GM18951 (cell line): ENCODE data around the gene KCNC1.

Experiments
- POLR2A ChIP-seq: IDR thresholded peaks from 4 replicates; pipeline ENCODE4 v1.6.1; 2011; ENCODE audit warnings: mild to moderate bottlenecking; ENCODE audit not compliant: insufficient read length, insufficient read depth; ENCODE audit errors: extremely low read depth
- in situ Hi-C: fragments of 300-500 bp; cut with MboI; formaldehyde crosslinking; loops from one replicate; pipeline ENCODE4 v1.12.0; 2022; ENCODE audit warnings: low sequenced_read_pairs, mixed read lengths, inconsistent platforms; ENCODE audit not compliant: unreplicated experiment

KCNC1 gene

DNA sequence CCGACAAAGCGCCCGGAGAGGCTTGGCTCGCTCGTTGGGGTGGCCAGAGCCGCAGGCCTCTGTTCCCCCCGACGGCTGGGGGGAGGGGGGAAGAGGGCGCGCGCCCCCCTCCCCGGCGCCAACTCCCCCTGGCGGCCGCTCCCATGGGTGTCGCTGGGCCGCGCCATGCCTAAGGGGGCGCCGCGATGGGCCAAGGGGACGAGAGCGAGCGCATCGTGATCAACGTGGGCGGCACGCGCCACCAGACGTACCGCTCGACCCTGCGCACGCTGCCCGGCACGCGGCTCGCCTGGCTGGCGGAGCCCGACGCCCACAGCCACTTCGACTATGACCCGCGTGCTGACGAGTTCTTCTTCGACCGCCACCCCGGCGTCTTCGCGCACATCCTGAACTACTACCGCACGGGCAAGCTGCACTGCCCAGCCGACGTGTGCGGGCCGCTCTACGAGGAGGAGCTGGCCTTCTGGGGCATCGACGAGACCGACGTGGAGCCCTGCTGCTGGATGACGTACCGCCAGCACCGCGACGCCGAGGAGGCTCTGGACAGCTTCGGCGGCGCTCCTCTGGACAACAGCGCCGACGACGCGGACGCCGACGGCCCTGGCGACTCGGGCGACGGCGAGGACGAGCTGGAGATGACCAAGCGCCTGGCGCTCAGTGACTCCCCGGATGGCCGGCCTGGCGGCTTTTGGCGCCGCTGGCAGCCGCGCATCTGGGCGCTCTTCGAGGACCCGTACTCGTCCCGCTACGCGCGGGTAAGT is 1.4 kb downstream of the KCNC1 start:
- no peak for TF ChIP-seq POLR2A
- in situ Hi-C loops = no loop called here

- in situ Hi-C loops = no loop called here
- TF ChIP-seq POLR2A = no peak
Measured at GRCh38 chr11:17736579-17736893, 2.0 kb downstream of the KCNC1 start.

DNA sequence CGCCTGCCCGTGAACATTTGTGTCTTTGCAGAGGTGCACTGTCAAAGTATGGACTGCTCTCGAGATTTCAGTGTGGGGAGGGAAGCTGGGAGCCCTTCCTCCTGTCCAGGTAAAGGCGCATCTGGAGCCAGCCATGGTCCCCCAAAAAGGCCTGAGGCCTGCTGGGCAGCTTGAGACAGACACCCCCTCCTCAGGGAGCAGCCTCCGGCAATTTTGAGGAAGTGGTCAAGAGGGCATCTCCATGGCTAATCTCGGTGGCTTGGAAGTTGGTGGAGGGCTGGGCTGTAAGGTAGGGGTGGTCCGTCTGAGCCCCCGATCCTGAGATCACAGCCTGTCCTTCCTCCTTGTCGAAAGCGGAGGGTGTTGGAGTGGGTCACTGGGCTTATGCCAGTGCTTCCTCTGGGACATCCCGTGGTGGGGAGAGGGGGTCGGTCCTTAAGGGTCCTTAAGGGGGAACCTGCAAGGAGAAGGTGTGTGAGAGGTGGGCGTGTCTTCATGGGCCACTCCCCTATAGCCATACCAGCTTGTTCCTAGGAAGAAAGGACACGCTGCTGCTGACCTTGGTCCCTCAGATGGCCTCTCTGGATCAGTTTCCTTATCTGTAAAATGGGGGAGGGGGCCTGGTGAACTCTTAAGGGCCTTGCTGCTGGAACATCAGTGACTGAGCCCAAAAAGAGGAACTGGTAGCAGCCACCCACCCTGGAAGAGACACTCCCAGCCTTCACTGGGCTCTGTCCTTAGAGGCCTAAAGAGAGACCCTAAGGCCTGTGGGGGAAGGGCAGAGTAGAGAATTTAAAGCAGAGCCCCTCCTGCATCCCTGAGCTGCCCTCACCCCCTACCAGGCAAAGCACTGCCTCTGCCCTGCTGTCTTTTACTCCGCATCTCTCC is 2.6 kb downstream of the KCNC1 start:
- in situ Hi-C loops = no loop called here
- no peak for TF ChIP-seq POLR2A

DNA sequence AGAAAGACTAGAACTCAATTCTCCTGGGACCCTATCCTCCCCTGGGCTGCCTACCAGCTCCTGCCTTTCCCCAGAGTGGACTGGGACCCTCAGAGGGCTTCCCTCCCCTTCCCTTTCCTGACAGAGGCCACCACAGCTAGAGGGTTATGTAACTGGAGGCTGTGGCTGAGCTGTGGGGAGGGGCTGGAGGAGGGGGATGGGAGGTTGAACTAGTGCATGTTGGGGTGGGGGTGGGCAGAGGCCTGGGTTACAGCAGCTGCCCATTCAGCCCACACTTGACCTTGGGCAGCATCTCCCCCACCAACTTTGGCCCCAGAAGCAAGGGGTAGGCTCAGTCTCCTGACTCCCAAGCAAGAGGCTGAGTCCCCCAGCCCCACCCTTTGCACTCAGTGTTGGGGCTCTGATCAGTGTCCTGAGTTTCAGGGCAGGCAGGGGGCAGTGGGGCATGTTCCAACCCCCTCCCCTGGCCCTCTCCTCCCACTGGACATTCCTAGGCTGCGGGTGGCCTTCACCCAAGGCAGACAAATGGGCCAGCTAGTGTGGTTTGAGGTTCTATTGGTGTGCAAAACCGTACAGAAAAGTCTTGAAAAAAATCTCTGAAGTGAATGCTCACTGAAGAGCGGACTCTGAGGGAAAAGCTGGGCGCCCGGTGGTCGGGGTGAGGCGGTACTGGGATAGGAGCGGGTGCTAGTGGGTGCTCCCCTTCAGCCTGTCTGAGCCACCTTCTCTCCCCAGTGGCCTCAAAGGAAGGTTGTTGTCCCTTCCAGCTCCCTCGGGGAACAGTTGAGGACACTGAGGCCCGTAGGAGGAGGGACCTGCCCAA is 3.8 kb downstream of the KCNC1 start:
- TF ChIP-seq POLR2A = no peak
- in situ Hi-C loops = no loop called here

DNA sequence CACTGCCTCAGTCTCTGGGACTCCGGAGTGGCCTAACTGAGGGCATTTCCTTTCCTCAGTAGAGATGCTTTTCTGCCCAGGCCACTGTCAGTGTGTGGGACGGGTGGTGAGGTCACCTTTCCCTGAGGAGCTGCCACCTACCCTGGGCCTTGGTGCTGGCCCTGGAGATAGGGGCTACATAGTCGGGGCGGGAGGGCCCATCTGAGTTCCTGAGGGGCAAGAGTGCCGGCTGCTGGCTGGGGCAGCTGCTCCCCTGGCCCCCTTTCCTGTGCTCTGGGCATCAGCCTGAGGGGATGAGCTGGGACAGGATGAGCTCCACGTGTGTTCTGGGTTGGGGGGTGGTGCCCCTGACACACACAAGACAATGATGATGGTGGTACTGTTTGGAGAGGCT is 5.4 kb downstream of the KCNC1 start:
- TF ChIP-seq POLR2A = no peak
- in situ Hi-C loops = no loop called here

DNA sequence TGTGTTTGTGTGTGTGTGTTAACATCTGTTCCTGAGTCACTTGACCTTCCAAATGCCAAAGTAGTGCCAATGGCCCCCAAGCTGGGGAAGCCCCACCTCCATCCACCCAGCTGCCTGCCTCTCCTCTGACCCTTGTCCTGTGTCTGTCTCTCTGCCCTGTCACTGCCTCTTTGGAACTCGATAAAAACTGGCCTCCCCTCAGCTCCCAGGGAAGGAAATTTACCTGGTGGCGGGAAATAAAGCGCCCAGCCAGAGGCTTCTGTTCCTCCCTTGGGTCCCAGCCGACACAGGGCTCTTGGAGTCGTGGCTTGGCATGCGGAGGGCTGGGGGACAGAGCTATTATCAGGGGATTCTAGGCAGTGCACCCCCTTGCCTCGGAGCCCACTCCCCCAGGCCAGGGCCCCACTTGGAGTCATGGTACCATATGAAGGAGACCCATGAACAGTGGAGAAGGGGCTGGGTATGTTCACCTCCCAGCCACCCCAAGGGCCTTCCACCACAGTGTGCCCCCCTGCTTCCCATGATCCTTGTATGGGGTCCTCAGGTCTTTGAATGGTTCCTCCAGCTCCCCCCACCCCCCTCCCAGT is 6.2 kb downstream of the KCNC1 start:
- no peak for TF ChIP-seq POLR2A
- in situ Hi-C loops = no loop called here

- in situ Hi-C loops = no loop called here
- no peak for TF ChIP-seq POLR2A
Measured at GRCh38 chr11:17741487-17741886, 6.9 kb downstream of the KCNC1 start.

DNA sequence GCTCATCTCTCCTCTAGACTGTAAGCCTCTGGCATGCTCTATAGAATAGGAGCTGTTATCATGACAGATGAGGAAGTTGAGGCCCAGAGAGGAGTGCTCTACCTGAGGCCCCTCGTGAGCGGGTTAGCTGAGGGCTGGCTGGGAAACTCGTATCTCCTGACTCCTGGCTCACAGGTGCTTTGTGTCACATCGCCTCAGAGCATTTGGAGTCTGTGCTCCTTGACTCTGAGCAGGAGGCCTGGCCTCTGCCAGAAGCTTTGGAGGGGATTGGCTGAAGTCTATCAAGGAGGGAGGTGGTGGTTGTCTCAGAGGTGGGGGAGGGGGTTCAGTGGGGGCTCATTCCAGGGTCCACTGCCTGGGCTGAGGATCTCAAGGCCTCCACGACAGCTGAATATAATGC is 7.4 kb downstream of the KCNC1 start:
- in situ Hi-C loops = no loop called here
- TF ChIP-seq POLR2A = no peak

- in situ Hi-C loops = no loop called here
- TF ChIP-seq POLR2A = no peak
Measured at GRCh38 chr11:17743026-17743807, 8.6 kb downstream of the KCNC1 start.

- no peak for TF ChIP-seq POLR2A
- in situ Hi-C loops = no loop called here
Measured at GRCh38 chr11:17743808-17744119, 9.2 kb downstream of the KCNC1 start.

- TF ChIP-seq POLR2A = no peak
- in situ Hi-C loops = no loop called here
Measured at GRCh38 chr11:17744151-17744940, 9.8 kb downstream of the KCNC1 start.
